ENCODE results near the gene IQCH. TPM values are rescaled to one million over a fixed set of nuclear protein-coding genes. Genes with fewer than 3 reads are reported as not detected.

The IQCH gene
- total RNA-seq, 1 experiment from 2014 or later = 1.1 TPM

- no peak overlapping the region for H3K4me3 Mint-ChIP-seq
- H3K27me3 Mint-ChIP-seq (ENCODE audit: low read depth) = no peaks in the 10 kb centered on the region
- Histone ChIP-seq H2AFZ (ENCODE audit: low read length) (no peak overlapping the region), H3K27me3 (ENCODE audit: insufficient read depth, low read length) (no peaks in the 10 kb centered on the region; the same call in 1 of the 2 replicates), H3K4me1 (ENCODE audit: insufficient read depth, low read length) (peaks cover 4% of the 10 kb centered on the region; the same call in 1 of the 2 replicates), H3K23ac (ENCODE audit: insufficient read length, low read depth, low read length) (no peak overlapping the region), H3K9ac (ENCODE audit: extremely low read depth, insufficient read length, low read length) (no peak overlapping the region), H3K14ac (ENCODE audit: insufficient read depth, low read length) (no peak overlapping the region), H3K4me2 (ENCODE audit: insufficient read depth, insufficient read length, low read length) (no peak overlapping the region), H4K8ac (replicated peaks; ENCODE audit: insufficient read length, low read depth, low read length) (no peak overlapping the region), H3T11ph (ENCODE audit: low read length) (no peak overlapping the region), H3K56ac (ENCODE audit: insufficient read length, low read depth, low read length) (no peak overlapping the region), H3K79me1 (ENCODE audit: insufficient read depth, low read depth, low read length, poor library complexity, severe bottlenecking) (no peaks in the 10 kb centered on the region), H2BK5ac (ENCODE audit: insufficient read length, low read length) (no peak overlapping the region), H3K18ac (ENCODE audit: insufficient read length, low read depth, low read length) (no peak overlapping the region), H3K4ac (ENCODE audit: low read depth, low read length) (no peak overlapping the region), H2BK120ac (ENCODE audit: low read depth, low read length, poor library complexity, severe bottlenecking) (no peak overlapping the region), H4K20me1 (ENCODE audit: control insufficient read depth, insufficient read depth, insufficient read length) (no peaks in the 10 kb centered on the region), H2BK12ac (ENCODE audit: insufficient read length, low read depth, low read length) (no peak overlapping the region), H3K27ac (ENCODE audit: insufficient read length, low read depth, low read length) (no peak overlapping the region), H2BK20ac (ENCODE audit: low read depth, low read length, poor library complexity, severe bottlenecking) (no peak overlapping the region), H4K5ac (ENCODE audit: insufficient read length, low read depth, low read length) (no peak overlapping the region), H2BK15ac (ENCODE audit: low read depth, low read length) (no peak overlapping the region), H2AK5ac (ENCODE audit: insufficient read length, low read length) (no peak overlapping the region), H3K23me2 (ENCODE audit: insufficient read length, low read depth, low read length, poor library complexity, severe bottlenecking) (peaks cover 7% of the 10 kb centered on the region), H4K91ac (ENCODE audit: insufficient read length, low read depth, low read length) (no peak overlapping the region), H3K79me2 (ENCODE audit: insufficient read depth, low read length) (no peaks in the 10 kb centered on the region), H3K9me3 (ENCODE audit: control insufficient read depth, low read depth, low read length) (no peaks in the 10 kb centered on the region)
- H3K27ac Mint-ChIP-seq = no peak overlapping the region
- H3K9me3 Mint-ChIP-seq = no peaks in the 10 kb centered on the region
- H3K4me1 Mint-ChIP-seq = peaks cover 28 to 29% of the 10 kb centered on the region in 2 experiments
- no CpG with 5 or more reads among the region's 2 CpGs for WGBS (ENCODE audit: extremely low coverage, insufficient read length, low lambda C conversion rate)
- DNase-seq = no peak
- peaks cover 0 to 23% (median 13%) of the 10 kb centered on the region in 3 experiments; a peak in 4 of 7 replicates for H3K36me3 Mint-ChIP-seq (ENCODE audit: insufficient read depth in 1 of 3, low read depth in 3 of 3)
- TF ChIP-seq CTCF (conservative IDR thresholded peaks at IDR 0.05) = no peak
Measured at GRCh38 chr15:67547064-67547463, 292.5 kb downstream of the IQCH start.

Measured in H9 (cell line).